Hematopoietic multipotent progenitor cell (in vitro differentiated cells): ENCODE data around the gene SLC35F3. TPM values are rescaled to one million over a fixed set of nuclear protein-coding genes. Genes with fewer than 3 reads are reported as not detected.
A peak's percentile ranks its signal among the peaks of the same experiment; 100 is the strongest.
"Not testable (repeated sequence)": the region's sequence is repeated elsewhere in the genome, so short reads cannot be mapped to it uniquely, and the experiment has no call there.

Experiments used
- DNase-seq, 3 donors: peaks; one replicate each; pipeline ENCODE4 v3.0.0-alpha.2; 2011 to 2015; ENCODE audit warnings: low read depth in 2 of 3, low spot score in 2 of 3
- total RNA-seq: library from RNA; depleted of rRNA; stranded (reverse); fragments of >200 nt; gene quantifications from one replicate; pipeline ENCODE4 v1.2.3, GENCODE V29; 2012

Gene SLC35F3
- total RNA-seq, 1 donor, result under 0.01 TPM

DNA sequence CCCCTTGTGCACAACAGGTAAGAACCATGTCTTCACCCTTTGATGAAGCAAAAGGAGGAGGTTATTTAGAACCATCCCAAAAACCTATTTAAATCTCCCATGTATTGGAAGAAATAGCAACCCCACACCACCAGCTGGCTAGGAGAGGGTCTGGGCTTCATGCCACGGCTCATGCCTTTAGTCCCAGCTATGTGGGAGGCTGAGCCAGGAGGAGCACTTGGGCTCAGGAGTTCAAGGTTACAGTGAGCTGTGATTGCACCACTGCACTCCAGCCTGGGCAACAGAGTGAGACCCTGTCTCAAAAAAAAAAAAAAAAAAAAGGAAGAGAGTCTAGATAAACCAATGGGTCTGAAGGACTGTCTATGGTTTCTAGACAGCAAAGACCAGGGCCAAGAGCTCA is 270.9 kb downstream of the SLC35F3 start:
- no peak for DNase-seq

DNA sequence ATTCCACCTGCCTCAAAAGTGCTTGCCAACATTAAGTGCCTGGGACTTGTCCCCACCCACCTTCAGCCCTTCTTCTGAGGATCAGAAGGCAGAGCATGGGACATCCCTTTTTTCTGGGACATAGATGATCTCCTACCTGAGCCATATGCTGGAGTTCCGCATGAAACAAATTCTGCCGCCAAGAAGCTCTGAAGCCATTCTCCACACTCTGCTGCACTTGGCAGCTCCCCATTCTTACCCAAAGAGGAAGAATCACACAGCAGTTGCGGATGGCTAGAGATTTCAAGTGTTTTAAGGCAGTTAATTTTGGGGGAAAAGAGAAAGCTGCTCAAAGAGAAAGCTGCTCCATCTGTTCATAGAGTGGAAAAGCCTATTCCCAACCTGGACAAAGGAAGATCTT is 271.5 kb downstream of the SLC35F3 start:
- no peak for DNase-seq

DNA sequence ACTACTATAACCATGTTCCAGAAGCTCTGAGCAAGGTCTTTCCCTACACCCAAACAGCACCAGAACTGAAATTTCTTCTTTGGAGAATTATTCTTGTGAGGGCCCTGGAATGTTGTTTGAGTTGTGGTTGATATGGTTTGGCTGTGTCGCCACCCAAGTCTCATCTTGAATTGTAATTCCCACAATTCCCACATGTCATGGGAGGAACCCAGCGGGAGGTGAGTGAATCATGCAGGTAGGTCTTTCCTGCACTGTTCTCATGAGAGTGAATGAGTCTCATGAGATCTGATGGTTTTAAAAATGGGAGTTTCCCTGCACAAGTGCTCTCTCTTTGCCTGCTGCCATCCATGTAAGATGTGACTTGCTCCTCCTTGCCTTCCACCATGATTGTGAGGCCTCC is 272.4 kb downstream of the SLC35F3 start:
- DNase-seq, result not testable (repeated sequence)

DNA sequence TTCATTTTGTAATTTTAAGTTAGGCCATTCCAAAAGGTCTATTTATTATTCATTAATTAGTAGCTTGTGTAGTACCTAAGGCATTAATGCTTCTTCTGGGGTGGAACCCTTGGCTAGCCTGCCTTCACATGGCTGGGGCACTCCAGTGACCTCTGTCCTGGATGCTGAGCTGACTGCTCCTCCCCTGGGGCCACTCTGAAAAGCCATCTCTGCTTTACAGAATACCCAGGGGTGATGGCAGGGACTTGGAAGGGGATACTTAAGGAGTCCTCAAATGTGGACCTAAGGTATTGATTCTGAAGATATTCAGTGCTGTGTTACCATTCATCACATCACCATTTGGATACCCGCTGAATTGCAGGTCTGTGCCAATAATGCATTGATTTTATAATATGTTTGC is 281.0 kb downstream of the SLC35F3 start:
- no peak for DNase-seq

DNA sequence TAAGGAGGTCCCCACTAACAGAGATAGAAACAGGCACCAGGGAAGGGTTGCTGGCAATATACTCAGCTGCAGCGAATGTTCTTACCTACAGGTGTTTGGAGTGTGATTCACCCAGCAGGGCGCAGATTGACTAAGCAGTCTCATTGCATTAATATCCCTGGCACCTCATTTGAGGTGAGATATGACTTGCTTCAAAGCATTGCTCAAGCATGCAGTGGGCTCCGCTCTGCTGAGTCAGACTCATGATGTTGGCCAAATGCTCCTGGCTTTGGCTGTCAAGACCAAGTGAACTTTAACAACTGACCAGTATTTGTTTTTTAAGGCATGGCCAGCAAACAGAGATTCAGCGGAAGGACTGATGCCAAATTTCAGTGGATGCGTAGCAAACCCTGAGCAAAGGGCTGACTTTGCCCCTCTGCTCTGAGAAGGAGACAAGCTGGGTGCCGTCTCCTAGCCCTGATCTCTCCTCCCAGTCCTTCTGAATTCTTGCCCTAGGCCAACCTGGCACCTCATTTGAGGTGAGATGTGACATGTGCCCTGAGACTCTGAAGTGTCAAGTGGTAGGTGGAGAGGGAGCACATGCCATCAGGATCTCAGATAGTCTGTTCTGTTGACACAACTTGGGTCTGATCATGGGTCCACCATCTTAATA is 281.7 kb downstream of the SLC35F3 start:
- no peak for DNase-seq

DNA sequence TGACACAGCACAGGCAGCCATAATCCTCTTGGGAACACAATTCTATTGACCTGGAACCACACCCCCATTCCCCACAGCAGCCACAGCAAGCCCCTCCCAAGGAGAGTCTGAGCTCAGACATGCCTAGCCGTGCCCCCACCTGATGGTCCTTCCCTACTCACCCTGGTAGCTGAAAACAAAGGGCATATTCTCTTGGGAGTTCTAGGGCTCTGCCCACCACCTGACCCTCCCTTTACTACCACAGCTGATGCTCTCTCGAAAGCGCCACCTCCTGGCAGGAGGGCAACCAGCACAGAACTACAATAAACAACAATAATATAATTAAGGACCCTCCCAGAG is 283.9 kb downstream of the SLC35F3 start:
- no peak for DNase-seq

DNA sequence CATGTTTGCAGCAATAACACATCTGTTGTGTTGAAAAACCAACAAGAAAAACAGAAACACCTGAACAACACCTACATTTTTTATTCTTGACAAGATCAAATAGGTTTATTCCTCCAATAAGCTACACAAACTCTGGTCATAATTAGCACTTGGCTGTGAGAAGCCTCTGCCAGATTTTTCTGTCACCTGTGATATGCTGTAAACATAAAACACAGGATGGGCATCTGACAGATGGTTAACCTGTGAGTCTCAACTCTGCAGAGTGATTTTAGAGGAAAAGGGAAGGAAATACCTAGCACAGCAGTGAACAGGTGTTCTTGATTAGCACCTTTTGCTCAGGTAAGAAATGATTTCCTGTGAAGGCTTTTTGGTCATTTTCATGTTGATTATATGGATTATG is 293.4 kb downstream of the SLC35F3 start:
- DNase-seq, result no peak

DNA sequence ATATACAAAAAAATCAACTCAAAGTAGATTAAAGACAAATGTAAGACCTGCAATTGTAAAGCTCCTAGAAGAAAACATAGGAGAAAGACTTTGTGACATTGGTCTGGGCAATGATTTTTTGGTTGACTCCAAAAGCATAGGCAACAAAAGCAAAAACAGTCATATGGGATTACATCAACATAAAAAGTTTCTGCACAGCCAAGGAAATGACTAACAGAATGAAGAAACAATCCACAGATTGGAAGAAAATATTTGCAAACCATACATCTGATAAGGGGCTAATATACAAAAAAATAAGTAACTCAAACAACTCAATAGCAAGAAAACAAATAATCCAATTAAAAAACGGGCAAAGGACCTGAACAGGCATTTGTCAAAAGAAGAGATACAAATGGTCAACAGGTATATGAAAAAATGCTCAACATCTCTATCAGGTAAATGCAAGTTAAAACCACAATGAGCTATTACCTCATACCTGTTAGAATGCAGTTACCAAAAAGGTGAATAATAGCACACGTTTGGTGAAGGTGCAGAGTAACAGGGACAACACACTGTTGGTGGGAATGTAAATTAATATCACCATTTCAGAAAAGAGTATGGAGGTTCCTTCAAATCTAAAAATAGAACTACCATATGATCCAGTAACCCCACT is 295.1 kb downstream of the SLC35F3 start:
- no peak for DNase-seq

DNA sequence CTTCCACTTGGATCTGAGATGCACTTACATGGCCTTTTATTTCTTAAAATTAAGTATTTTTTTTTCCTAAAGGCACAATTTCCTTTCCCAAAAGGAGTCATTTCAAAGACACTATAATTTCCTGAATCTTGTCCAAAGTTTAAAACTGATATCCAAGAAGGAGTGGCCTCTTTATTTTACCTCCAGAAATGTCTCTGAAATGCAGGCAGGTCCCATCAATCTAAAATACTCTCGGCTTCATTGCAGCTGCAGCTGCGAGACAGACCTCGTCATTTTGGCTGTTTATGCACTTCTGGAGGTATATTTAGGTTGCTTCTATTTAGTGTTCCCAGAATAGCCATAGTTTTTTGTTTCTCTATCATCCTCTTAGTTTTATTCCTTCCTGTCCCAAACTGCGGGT is 296.1 kb downstream of the SLC35F3 start:
- DNase-seq, result no peak

DNA sequence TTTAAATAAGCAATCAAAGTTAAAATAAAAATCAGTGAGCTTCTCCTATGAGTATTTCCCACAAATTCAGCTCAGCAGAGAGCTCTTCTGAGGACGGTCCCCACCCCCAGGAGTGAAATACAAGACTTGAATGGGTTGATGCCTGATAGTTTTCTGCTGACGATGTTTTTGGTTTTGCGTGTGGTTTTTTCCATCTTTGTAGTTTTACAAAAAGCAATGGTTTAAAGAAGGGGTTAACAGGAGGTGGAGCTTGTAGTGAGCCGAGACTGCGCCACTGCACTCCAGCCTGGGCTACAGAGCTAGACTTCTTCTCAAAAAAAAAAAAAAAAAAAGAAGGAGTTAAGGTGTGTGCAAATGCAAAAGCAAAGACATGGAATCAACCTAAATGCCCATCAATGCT is 297.1 kb downstream of the SLC35F3 start:
- DNase-seq, result no peak

DNA sequence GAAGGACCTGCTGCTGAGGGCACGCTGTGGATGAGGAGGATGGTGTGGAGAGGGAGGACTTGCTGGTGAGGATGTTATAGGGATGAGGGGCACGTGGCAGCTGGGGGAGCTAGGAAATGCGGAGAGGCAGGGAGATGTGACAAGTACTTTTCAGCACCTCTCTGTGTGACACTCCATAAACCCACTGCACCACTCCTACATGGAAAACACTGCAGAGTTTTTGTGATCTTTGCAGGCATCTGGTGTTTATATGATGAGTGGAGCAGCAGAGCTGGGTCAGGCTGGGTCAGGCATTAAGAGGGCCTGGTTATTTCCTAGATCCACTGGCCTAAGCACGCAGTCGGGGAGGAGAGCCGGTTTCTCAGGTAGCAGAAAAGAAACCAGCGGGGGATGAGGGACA is 301.5 kb downstream of the SLC35F3 start:
- DNase-seq, result no peak

DNA sequence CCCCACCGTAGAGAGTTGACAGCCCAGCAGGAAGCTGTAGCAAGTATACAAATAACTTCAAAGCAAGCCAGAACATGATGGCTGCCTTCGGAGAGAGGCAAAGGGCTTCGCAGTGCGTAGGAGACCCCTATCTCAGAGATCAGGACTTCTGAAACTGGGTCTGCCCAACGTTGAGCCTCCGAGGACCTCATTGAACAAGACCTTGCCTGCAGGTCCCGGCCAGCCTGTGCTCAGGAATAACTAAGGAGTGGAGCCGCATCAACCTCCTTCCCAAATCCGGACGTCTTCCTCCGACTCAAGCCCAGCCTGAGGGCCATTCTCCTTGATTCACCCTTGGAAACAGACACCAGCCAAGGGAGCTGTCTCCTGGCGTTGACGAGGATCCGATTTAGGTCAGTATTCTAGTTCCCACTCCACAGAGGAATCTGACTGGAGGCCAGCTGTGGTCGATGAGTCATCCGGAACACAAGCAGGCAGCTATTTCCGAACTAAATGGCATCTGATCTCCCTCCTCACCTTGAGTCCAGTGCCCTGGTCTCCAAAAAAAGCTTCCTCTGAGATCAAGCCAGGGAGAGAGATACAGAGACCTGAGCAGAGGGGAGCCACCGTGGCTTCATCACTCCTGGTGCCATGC is 302.3 kb downstream of the SLC35F3 start:
- no peak for DNase-seq

DNA sequence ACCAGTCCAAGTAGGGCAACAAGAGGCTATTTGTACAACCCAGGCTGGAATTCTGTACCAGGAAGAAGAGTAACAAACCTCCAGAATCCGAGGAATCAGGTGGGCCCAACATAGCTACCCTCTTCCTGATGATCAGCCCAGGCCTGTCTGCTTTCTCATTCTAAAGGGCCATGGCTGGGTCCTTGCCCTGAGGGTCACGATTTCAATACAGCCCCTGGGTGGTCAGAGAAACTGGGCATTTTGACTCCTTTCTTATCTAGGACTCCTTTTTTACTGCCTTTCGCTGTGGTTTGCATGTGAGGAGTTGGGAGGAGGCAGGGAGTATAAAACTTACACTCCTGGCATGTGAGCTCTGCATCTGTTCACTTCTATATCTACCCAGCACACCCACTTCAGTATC is 303.9 kb downstream of the SLC35F3 start:
- no peak for DNase-seq

DNA sequence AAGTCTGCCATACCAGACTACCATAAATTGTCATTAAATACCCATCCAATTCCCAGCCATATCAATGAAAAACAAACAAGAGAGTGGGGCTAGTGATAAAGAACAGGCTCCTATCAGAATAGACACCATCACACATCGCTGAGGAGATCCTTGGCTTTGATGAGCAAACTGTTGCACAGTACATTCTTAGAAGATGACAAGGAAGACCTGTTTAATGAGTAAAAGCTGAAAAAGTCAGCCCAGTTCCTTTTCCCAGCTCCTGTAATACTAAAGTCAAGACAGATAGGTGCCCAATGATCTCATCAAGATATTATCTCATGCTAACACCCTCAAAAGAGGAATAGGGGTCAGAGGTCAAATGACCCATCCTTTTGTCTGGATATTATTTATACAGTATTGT is 304.3 kb downstream of the SLC35F3 start:
- no peak for DNase-seq

DNA sequence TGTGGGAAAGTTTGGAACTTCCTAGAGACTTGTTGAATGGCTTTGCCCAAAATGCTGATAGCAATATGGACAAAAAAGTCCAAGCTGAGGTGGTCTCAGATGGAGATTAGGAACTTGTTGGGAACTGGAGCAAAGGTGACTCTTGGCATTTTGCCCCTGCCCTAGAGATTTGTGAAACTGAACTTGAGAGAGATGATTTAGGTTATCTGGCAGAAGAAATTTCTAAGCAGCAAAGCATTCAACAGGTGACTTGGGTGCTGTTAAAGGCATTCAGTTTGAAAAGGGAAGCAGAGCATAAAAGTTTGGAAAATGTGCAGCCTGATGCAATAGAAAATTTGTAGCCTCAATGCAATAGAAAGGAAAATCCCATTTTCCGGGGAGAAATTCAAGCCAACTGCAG is 306.0 kb downstream of the SLC35F3 start:
- DNase-seq, result not testable (repeated sequence)

DNA sequence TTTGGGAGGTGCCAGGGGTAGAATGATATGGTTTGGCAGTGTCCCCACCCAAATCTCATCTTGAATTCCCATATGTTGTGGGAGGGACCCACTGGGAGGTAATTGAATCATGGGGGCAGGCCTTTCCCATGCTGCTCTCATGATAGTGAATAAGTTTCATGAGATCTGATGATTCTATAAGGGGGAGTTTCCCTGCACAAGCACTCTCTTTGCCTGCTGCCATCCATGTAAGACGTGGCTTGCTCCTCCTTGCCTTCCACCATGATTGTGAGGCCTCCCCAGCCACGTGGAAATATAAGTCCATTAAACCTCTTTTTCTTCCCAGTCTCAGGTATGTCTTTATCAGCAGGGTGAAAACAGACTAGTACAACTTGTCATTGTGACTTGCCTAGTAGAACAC is 307.4 kb downstream of the SLC35F3 start:
- not testable (repeated sequence) for DNase-seq

DNA sequence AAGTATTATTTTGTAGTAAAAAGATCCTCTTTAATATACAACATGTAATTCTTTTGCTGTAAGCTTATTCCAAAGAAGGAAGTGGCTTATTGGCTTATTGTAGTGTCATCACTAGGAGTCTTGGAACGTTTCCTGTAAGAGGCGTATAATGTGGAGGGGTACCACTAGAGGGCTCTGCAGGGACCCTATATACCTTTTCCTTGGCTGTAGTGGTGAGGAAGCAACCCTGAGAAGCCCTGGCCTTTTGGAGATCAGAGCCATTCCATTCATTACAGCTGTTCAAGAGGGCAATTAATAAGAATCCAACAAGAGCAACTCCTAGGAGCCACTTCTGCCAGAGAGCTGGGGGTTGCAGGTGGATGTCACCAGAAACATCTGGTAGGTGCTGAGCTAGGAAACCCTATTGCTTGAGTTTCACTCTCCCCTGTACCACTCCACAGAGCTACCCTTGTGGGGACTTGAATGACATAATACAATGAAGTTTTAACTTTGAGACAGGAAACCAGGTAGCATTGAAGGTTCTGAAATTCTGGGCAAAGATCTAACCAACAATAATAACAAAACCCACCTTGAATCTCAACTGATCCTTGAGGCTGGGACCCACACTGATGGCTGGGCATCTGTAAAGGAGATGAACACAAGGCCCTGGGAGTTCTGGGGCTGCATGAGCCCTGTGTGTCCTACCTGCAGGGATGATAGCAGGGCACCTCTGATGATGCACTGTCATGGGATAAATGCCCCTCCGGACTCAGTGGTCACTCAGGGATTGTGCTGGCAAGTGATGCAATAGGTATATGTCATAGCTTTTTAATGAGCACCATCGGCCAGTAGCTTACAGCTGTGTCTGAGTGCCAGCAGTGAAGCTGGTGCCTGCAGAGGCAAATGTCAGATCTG is 308.5 kb downstream of the SLC35F3 start:
- DNase-seq, result peak in 2 of 3 donors; percentile 49 to 63

DNA sequence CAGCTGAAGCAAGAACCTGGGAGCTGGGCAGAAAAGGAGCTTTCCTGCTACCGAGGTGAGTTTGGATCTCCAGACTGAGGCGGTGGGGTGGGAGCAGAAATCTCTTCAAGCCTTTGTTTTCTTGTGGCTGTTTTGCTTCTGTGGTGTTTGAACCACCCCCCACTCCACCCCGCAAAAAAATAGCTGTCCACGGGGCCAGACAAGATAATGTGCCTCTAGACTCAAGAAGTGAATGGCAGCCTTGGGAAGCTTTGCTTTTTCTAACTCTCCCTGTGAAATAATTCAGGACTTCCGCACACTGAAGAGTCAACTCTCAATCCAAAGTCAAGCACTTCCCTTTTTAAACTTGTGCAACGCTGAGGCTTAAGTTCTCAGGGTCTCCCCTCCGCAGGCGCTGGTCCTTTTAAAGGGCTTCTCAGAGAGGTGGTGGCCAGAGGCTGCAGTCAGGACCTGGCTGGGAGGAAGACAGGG is 309.2 kb downstream of the SLC35F3 start:
- peak in 1 of 3 donors; percentile 69 for DNase-seq

DNA sequence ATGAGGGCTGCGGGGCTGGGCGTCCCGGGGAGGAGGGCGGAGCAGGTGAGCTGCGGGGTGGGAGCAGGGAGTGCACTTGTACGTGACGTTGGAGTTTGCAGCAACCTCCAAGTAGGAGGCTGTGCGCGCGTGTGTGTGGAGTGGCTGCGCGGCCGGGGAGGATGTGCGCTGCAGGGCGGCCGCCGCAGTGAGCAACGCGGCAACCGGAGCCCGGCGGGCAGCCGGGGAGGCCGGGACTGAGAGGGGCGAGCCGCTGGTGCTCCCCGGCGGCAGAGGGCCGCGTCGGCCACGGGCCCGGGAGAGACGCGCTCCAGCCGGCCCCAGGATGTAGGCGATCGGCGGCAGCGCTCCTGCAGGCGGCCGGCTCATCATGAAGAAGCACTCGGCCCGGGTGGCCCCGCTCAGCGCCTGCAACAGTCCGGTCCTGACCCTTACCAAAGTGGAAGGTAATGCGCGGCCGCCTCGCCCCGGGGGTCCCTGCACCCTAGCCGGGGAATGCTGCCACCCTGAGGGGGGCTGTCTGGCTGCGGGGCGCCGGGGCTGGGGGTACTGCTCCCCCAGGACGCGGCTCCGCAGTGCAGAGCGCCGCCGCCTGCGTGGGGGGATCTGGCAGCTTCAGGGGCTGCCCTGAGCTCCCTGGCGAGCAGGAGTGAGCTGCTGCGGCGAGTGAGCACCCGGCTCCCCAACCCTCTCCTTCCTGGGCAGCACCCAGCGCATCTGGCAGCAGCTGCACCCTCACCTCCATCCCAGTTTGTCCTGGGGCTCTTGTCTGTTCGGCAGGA is 309.8 kb downstream of the SLC35F3 start:
- DNase-seq, result peak in 2 of 3 donors; percentile 41 to 60
